T47D (cell line): ENCODE data around the gene DUSP28.
A peak's percentile ranks its signal among the peaks of the same experiment; 100 is the strongest.

Experiments
- DNase-seq, 2 experiments: peaks; one replicate each; pipeline versions ENCODE4 v3.0.0 to v3.0.0-alpha.2; 2011 to 2012; ENCODE audit warnings: low read depth in 1 of 2, low spot score in 1 of 2
- JUND ChIP-seq: IDR thresholded peaks from 2 replicates; pipeline ENCODE4 v1.6.1; 2012; ENCODE audit warnings: low read depth
- in situ Hi-C: cut with HindIII; loops from 2 replicates; pipeline ENCODE4 v1.10.0; 2016; ENCODE audit warnings: low sequenced_read_pairs, low pct_unique_long_range_greater_than_20kb

The DUSP28 gene

DNA sequence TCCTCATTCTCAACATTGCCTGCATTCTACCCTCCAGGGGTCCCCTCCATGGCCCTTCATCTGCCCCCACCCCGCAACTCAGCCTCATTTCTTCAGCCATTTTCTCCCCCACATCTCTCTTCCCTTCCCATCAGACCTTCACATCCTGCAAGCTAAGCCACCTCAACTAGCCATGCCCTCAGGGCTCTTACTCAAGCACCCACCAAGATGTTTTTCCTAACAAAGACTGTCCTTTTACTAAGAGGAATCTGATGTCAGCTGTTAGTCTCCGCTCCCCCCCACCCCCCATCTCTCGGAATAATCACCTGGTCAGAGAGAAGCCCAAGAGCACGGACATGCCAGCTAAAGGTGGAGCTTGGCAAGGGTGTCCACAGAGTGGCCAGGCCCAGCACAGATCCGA, 21.7 kb downstream of the DUSP28 start:
- in situ Hi-C loops = no loop called here
- no peak for TF ChIP-seq JUND

DNA sequence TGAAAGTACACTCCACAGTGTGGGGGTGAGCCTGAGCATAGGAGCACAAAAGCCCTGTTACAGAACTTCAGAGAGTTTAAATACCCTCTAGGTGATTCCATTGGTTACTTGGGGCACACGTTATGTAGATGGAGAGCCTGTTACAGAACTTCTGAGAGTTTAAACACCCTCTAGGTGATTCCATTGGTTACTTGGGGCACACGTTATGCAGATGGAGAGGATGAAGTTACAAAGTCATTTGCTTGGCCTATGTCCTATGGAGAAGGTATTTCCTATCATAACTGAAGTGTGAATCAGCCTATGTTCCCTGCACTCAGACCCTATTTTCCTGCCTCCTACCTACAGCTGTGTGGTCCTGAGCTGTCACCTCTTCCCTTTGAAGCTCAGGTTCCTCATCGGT, 22.6 kb downstream of the DUSP28 start:
- in situ Hi-C loops = no loop called here
- no peak for DNase-seq
- no peak for TF ChIP-seq JUND

More for the DNA sequence above, 21.7 kb downstream of the DUSP28 start:
- DNase-seq = no peak

- in situ Hi-C loops = no loop called here
- no peak for TF ChIP-seq JUND
- no peak for DNase-seq
Measured at GRCh38 chr2:240583774-240584173, 23.6 kb downstream of the DUSP28 start.

- peak in 1 of 2 experiments; percentile 88 for DNase-seq
- in situ Hi-C loops = no loop called here
Measured at GRCh38 chr2:240584486-240585031, 24.4 kb downstream of the DUSP28 start.

GRCh38 chr2:240585101-240585500, 24.9 kb downstream of the DUSP28 start:
- no peak for DNase-seq
- in situ Hi-C loops = no loop called here
- TF ChIP-seq JUND = no peak

More at GRCh38 chr2:240584486-240585031, 24.4 kb downstream of the DUSP28 start:
- TF ChIP-seq JUND = no peak

DNA sequence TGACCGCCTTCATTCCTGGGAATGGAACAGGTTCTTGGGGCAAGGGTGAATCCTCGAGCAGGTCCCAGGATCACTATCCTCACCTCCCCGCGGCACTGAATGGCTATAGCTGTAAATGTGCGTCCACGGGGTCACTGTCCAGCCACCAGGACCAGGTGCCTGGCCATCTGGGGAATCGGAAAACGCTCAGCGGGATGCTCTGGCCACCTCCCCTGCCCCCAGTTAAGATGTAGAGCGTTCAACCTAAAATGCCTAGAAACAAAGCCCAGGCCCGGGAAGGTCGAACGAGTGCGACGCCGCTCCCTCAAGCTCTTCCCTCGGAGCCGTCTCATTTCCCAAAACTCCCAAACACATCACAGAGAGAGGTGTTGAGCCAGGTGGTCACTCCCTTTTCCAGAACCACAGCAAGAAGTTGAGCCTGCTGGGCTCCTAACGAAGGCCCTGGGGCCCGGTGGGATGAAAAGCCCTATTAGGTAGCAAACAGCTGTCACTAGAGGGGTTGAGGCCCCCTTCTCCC, 25.6 kb downstream of the DUSP28 start:
- TF ChIP-seq JUND = no peak
- in situ Hi-C loops = no loop called here
- no peak for DNase-seq

DNA sequence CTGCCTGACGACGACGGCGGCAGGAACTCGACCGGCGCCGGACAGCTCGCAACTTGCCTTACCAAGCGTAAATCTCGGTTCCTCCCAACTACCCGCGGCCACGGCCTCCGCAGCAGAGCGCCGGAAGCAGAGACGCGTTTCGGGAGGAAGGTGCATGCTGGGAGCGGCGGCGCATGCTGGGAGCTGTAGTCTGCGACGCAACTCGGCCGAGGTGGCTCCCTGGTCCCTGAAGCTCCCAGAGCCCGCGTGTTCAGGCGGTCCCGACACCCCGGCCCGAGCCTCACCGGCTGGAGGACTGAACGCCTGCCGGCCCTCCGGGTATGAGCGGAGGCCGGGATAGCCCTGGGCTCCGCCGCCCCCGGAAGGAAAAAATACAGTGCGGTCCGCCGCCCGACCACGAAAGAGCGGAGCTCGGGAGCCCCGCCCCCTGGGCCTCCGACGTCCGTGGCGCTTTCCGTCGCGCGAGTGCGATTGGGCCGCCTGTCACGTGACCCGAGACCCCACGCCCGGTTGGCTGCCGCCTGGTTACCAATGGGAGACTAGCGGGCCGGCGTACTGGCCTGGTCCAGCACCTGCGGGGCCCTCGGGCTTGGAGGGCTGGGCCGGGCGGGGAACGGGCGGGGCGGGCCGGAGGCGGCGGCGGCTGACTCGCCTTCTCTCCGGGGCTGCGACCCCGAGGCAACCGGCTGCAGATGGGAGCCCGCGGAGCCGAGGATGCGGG, 26.2 kb downstream of the DUSP28 start, which contains the start of gene CAPN10:
TSS of gene CAPN10 (plus strand) at position 537 of the 721 bp plus-strand sequence. CDS start at position 715, 178 bp downstream.
- no peak for TF ChIP-seq JUND
- in situ Hi-C loops = no loop called here
- peak; percentile 88 to 94 for DNase-seq

DNA sequence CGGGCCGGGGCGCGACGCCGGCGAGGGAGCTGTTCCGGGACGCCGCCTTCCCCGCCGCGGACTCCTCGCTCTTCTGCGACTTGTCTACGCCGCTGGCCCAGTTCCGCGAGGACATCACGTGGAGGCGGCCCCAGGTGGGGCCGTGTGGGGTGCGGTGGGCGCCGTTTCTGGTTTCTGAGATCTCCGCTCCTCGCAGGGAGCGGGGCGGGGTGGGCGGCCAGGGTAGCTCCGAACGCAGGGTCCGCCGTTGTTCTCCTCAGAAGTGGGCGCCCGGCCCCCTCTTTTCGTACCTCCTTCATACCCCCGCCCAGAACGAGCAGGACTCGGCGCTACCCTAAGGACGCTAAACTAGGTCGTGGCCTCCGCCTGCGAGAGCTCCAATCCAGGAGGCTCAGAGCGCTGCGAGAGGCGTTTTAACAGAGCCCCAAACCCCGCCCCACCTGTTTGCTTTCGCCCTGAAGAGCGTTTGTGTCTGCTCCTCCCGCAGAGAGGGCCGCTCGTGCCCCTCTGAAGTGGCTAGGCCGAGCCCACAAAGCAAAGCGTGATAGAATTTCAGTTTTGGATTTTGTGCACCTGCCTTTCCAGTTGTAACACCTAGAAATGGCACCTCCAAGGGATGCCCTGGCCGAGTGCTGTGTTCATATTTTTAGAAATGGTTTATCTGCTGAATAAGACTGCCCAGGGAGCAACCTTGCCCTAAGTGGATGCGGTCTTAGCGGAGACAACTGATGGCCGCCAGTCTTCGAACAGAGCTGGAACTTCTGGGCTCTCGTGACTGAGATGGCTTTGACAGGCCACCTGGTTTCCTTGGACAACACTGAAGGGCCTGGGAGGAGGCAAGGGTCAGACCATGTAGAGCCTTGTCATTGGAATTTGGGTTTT, 27.0 kb downstream of the DUSP28 start:
- no peak for TF ChIP-seq JUND
- peak; percentile 52 to 62 for DNase-seq
- in situ Hi-C loops = no loop called here

DNA sequence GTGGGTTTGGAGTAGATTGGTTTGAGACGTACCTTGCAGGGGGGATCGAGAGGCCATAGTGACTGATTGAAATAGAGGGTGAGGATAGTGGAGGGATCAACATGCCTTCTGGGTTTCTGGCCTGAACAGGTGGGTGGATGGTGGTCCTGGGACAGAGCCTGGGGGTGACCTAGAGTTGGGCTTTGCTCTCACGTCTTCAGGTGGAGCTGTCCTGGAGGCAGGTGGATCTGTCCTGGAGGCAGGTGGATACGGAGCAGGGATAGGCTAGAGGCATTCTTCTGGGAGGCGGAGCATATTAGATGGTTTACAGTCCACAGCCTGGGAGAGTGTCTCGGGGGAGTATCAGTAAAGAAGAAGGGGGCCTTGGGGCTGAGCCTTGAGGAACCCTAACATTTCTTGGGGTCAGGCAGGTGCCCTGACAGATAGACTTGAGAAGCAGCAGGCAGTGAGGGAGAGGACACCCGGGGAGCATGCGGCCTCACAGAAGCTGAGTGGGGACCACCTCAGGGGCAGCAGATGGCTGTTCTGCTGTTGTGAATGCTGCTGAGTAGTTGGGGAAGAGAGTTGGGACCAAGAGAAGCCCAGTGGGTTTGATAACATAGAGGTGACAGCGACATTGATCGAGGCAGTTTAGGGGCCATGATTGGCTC, 28.0 kb downstream of the DUSP28 start:
- in situ Hi-C loops = no loop called here
- no peak for DNase-seq
- no peak for TF ChIP-seq JUND

DNA sequence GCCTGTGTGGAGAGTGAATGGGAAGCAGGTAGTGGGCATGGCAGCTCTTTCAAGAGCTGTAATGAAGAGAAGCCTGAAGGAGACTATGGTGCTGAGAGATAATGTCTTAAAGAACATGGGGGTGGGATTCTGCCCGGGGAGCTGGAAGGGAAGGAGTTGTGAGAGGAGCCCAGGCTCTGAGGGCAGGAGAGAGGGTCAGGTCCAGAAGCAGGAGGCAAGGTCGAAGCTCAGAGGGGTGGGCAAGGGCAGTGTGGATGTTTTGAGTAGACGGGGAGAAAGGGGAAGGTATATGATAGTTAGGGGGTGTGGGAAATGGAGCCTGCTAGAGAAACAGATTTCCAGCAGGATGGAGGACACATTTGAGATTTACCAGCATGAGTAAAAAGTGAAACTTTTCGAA, 28.5 kb downstream of the DUSP28 start:
- in situ Hi-C loops = no loop called here
- no peak for TF ChIP-seq JUND
- DNase-seq = no peak

GRCh38 chr2:240589375-240589774, 29.2 kb downstream of the DUSP28 start:
- in situ Hi-C loops = no loop called here
- DNase-seq = no peak
- TF ChIP-seq JUND = no peak

- in situ Hi-C loops = no loop called here
- DNase-seq = no peak
- no peak for TF ChIP-seq JUND
Measured at GRCh38 chr2:240589850-240590525, 29.8 kb downstream of the DUSP28 start.
